ENCODE measurements around the gene MYL6B.
"Not testable (repeated sequence)": the region's sequence is repeated elsewhere in the genome, so short reads cannot be mapped to it uniquely, and the experiment has no call there.

Gene MYL6B

DNA sequence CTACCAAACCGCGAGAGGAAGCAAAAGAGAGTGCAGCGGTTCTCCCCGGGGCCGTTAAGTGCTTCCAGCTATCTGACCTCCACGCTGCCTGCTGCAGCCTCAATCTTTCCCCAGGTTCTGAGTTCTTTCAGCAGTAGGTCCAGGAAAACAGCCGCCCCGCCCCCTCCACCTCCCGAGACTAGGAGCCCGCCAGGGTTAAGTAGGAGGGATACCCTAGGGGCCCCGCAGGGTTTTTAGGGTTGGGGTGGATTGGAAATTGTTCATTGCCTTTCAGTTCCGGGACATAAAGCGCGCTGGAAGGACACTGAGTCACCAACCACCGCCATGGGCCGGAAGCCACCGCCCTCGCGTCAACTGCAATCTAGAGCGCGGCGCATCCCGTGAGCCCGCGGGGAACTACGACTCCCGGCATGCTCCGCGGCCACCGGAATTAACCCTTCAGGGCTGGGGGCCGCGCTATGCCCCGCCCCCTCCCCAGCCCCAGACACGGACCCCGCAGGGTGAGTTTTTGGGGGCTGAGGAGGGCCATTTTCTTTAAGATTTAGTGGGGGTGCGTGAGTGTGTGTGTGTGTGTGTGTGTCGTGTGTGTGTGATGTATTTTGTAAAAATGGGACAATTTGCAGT, at the start of gene MYL6B:
Gene MYL6B, plus strand, starts transcription at position 456 of the 624 bp plus-strand sequence. CDS start 1,332 bp downstream, outside the sequence.
- DNase-seq, result peak; percentile 95

DNA sequence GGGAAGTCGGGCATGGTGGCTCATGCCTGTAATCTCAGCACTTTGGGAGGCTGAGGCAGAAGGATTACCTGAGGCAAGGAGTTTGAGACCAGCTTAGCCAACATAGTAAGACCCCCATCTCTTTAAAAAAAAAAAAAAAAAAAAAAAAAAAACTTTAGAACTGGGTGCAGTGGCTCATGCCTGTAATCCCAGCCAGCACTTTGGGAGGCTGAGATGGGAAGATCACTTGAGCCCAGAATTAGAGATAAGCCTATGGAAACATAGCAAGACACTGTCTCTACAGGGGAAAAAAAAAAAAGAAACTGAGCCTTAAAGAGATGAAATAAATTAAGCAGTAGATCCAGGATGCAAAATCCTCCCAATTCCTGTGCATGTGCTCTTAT, 49.7 kb upstream of the MYL6B start:
- DNase-seq, result no peak

DNA sequence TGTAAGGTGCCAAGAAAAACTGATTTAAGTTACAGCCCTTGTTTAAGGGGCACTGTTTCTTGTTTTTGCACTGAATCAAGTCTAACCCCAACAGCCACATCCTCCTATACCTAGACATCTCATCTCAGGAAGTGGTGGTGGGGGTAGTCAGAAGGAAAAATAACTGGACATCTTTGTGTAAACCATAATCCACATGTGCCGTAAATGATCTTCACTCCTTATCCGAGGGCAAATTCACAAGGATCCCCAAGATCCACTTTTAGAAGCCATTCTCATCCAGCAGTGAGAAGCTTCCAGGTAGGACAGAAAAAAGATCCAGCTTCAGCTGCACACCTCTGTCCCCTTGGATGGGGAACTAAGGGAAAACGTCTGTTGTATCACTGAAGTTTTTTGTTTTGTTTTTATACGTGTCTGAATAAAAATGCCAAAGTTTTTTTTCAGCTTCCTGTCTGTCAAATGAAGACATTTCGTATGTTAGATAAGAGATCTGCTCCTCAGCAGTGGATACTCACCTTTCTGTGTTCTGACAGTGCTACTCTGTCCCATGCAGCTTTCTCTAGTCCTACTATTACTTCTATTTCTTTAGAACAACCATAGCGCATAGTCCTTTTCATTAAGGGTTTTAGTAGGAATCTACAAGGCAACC, 49.2 kb upstream of the MYL6B start:
- no peak for DNase-seq

DNA sequence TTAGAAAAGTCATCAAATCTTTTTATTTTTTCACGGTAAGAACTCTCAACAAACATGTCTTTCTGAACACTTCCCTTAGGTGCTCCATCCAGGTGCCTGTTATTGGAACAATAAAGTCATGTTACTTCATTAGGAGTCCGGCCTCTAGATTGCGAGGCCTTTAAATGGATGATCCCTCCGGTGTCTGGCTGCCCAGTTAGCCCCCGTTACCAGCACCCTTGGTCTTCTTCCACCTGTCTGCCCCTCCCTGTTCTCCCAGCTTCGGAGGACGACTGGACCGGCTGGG, 48.6 kb upstream of the MYL6B start:
- no peak for DNase-seq

DNA sequence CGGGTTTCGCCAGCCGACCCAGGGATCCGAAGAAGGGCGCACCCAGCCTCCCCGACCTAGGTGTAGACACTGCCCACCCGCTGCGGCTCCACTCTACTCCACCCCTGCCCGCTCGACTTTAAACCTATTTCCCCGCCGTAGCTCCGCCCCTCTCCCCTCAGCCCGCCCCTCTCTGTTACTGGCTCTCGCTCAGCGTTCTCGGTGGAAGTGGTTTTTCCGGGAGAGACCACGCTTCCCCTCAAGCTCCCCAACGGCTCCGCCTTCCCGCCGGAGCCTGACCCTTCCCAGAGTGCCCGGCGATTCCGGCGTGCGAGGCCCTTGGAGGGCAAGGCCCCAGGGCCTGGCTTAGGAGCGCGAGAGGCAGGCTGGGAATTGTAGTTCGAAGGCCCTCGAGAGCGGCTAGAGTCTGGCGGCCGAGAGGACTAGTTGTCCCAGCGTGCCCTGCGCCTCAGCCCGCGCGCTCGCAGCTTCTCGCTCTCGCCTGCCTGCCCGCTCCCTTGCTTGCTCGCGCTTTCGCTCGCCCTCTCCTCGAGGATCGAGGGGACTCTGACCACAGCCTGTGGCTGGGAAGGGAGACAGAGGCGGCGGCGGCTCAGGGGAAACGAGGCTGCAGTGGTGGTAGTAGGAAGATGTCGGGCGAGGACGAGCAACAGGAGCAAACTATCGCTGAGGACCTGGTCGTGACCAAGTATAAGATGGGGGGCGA, 48.1 kb upstream of the MYL6B start, which contains the start of gene PA2G4:
Gene PA2G4, plus strand, starts transcription at position 451 of the 706 bp plus-strand sequence. Its CDS starts 179 bp downstream, at position 630.
- peak; percentile 97 for DNase-seq

DNA sequence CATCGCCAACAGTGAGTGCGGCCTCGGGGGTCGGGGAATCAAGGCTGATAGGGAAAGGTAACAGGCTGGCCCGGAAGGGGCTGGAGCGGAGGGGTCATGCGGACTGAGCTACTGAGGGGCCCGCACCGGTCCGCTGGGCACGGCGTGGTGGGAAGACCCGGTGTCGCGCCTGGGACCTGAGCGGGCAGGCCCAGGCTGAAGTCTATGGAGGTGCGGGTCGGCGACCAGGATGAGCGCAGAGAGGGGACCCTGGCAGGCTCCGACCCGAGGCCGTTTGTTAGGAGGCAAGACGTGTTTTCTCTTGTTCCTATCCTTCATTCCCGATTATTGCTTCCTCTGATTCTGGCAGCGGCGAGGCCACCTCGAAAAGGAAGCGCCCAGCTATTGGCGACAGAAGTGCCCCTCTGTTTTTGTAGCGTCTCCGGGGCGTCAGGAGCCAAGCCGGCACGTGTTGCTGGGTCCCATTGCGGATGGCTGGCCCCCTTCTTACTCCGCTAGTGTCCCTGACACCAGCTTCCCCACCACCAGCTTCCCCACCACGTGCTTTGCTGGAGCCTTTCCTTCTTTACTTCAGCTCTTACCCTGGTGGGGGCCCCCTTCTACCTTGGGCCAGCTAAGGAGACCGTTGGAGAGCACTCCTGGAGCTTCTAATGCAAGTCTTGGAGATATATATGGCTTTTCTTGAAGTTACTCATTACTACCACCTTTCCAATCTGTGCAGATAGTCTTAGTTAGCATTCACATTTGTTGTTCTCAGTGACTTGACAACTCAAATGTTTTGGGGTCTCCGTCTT, 47.4 kb upstream of the MYL6B start:
- peak; percentile 33 for DNase-seq

DNA sequence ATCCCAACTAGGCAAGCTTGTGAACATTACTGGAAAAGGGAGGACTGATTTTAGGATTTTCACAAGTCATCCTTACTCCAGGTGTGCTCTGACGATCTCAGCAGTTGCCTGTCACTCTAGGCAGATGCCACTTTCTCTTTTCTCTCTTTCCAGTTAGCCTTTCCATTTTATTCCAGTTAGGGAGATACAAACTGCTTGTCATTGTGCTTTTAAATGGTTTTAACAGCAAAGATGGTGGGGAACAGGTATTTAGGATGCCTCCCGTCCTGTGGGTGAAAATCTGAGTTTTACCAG, 46.8 kb upstream of the MYL6B start:
- no peak for DNase-seq

DNA sequence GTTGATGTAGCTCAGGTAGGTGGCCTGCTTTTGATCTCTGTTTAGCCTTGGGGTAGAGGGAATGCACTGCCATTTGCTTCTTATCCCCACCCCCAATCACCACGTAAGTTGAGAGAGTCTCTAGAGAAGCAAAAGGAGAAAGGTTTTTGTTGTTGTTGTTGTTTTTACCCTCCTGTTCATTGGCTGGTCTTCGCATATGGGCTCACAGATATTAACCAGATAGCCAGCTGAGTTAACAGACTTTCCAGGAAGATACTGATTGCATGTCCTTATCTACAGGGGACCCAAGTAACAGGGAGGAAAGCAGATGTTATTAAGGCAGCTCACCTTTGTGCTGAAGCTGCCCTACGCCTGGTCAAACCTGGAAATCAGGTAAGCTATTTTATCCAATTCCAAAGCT, 45.1 kb upstream of the MYL6B start:
- no peak for DNase-seq

DNA sequence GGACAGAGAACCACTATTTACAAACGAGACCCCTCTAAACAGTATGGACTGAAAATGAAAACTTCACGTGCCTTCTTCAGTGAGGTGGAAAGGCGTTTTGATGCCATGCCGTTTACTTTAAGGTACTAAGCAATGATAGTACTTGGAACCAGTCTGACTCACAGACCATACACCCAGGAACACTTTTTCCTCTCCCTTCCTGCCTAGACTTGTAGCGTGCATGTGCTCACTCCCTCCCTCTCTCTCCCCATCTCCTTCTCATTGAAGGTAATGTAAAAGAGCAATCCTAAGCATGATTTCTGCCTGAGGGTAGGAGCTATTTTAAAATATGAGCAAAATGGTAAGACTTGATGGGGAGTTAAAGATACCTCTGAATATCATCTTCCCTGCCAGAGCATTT, 41.8 kb upstream of the MYL6B start:
- no peak for DNase-seq

DNA sequence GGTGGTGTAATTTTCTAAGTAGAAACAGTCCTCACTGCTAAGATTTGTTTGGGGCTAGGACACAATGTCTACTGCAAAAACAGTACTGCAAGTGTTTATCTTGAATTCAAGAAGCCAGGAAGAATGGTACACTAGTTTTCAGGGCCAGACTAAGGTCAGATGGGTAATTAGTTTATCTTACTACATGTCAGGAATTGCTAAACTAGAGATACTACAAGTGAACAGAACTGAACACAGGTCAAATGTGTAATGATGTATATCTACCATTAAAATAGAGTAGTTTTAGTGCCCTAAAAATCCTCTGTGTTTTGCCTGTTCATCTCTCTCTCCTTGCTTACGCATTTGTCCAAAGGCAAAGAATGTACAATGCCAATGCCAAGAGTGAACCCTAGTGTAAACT, 38.3 kb upstream of the MYL6B start:
- DNase-seq, result no peak

DNA sequence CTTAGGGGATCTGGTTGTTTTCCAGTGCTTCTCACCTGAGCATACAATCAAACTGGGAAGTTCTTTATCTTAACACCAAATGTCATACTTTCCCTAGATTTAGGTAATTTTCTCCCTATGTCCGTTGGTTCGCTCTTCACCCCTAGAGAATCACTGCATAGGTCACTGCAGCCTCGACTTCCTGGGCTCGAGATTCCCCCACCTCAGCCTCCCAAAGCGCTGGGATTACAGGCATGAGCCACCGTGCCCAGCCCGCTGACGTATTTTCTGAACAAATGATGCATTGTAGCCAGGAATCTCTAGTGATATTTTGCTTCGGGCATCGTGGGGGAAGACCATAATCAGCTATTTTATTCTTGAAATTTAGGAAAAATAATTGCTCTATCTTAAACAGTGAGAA, 37.1 kb upstream of the MYL6B start:
- no peak for DNase-seq

DNA sequence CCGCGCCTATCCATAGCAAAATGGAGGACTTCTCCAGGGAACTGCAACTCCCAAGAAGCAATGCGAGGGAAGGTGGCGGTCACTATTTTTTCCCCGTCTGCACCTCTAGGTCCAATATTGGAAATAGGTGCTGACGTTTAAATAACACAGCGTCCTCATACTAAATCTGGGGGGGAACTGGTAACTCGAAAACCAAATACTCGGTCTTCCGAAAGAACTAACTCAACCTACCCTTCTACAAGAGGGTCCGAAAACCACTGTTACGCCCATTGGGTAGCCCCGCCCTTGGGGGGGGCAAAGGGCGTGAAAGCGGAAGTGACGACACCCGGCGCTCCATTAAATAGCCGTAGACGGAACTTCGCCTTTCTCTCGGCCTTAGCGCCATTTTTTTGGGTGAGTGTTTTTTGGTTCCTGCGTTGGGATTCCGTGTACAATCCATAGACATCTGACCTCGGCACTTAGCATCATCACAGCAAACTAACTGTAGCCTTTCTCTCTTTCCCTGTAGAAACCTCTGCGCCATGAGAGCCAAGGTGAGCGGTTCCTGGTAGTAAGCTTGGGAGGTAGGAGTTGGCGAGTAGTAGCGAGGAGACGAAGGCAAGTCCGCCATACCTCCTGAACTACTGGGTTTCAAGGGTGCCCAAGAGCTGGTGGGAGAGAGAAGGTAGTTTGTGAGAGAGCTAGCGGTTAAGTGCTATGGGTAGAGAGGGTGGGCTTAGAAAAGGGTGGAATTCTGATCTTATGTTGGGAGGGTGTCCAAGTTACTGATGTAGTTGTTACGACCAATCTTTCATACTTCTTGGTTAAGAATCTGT, 35.9 kb upstream of the MYL6B start, which contains the start of gene RPL41:
Gene RPL41, plus strand, starts transcription at position 367 of the 815 bp plus-strand sequence.
- peak; percentile 91 for DNase-seq

DNA sequence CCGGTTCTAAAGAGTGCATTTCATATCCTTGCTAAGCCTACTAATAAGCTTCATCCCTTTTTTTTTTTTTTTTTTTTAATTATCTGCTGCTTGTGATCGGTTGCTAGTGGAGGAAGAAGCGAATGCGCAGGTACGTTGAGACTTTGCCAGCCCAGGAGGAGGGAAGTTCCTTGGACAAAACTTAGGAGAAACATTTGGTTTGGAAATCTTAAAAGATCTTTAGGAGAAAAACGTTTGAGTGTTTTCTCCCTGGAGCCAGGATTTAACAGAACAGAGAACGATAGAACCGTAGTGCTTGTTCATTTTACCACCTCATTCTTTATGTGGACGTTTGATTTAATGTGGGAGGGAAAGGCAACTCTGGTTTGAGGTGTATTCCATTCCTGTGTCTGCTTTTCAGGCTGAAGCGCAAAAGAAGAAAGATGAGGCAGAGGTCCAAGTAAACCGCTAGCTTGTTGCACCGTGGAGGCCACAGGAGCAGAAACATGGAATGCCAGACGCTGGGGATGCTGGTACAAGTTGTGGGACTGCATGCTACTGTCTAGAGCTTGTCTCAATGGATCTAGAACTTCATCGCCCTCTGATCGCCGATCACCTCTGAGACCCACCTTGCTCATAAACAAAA, 35.2 kb upstream of the MYL6B start:
- DNase-seq, result not testable (repeated sequence)

DNA sequence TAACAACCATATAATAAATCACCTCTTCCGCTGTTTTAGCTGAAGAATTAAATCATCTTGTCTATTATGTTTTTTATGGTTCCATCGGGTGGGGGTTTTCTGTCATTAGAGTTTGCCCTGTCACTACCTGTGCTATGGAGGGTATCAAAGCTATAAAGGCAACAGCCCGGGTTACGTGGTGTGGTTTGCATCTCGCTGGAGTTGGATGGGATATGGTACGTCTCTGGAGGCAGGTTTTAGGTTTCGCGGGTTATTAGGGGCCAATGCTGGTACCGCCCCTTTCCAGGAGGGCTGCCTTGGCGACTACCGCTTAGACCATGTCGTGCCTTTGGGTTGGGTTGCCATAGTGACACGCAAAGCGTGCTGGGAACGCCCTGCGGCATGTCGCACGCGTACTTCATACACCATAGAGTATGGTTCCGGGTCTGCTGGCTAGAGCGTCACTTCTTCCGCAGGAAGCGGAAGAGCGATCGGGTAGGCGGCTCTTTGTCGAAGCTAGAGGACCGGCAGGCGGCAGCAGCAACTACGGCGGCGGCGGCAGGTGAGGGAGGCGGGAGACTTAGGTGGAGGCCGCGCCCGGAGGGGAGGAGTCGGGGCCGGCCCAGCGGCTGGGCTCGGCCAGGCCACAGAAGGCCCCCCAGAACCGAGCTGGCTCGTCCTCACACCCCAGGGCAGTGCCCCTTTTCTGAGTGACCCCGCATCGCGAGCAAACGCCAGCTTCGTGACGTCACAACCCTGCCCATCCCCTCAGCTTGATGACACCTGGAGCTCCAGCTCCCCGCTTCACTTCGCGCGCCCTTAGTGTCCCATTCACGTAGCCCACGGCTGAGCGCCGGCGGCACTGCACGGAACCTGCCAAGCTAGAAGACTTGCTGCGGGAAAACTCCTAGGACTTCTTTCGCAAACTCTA, 34.4 kb upstream of the MYL6B start, which contains the start of gene ZC3H10:
Gene ZC3H10, plus strand, starts transcription at position 489 of the 910 bp plus-strand sequence. CDS start 2,297 bp downstream, outside the sequence.
- DNase-seq, result peak; percentile 94

DNA sequence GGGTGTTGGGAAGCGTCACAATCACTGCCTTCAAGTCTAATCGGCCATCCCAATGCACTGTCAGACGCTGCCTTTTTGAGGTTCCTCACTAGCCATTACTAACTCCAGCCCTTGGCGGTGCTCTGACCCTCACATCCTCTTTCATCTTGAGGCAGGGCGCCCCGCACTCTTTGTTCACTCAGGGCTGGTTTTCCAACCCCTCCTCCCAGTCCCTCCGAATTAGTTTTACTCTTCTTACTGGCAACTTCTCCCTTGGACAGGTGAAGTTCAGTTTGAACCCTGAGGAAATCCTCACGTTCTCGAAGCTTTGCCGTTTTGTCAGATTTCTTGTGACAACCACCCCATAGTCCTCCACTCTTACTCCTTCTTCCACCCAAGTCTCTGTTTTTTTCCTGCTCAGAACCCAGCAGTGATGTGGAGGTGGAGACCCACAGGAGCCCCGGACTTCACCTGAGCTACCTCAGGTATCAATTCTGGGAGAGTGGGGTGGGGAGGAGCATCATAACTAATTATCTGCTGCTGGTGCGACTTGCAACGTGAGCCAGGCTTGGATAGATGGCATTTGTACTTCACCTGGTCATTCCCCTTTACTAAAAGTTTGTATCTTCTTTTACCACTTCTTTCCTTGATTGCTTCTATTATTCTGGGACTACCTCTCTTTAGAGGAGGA, 33.6 kb upstream of the MYL6B start:
- no peak for DNase-seq

DNA sequence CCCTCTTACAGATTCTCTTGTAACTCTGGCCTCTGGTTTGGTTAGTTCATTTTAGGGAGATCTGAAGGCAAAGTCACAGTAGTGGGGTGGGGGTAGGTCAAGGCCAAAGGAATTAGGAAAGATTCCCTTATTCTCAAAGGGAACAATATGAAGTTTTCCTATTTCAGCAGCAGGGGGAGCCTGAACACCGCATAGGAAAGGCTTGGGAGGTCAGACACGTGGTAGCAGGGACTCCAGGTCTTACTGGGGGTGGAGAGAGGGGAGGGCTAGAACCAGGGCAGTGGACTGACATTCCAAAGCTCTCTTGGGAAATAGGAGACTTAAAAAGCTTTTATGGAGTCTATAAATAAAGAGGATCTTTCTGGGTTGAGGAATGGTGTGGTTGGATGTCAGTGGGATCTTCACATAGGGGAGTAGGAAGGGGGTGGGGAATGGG, 33.0 kb upstream of the MYL6B start:
- peak; percentile 54 for DNase-seq

DNA sequence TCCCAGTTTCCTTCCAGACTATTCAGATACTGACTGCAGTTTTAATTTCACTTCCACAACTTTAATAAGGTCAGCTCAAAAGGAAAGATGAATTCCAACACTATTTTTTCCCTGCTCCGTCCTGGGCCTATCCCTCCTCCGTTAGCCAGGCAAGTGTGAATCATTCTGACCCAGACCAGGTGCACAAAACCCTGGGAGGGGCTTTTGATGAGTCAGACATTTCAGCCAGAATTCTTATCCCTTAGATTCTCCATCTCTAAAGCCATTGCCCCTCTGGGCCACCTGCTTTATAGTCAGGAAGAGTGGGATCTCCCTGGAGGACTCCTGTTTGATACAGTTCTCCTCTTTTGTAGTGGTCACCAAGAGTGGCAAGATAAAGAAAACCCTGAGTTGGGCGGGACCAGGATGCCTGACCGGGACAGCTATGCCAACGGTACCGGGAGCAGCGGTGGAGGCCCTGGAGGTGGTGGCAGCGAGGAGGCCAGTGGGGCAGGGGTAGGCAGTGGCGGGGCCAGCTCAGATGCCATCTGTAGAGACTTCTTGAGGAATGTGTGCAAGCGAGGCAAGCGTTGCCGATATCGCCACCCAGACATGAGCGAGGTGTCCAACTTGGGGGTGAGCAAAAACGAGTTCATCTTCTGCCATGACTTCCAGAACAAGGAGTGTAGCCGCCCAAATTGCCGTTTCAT, 32.1 kb upstream of the MYL6B start:
- no peak for DNase-seq

DNA sequence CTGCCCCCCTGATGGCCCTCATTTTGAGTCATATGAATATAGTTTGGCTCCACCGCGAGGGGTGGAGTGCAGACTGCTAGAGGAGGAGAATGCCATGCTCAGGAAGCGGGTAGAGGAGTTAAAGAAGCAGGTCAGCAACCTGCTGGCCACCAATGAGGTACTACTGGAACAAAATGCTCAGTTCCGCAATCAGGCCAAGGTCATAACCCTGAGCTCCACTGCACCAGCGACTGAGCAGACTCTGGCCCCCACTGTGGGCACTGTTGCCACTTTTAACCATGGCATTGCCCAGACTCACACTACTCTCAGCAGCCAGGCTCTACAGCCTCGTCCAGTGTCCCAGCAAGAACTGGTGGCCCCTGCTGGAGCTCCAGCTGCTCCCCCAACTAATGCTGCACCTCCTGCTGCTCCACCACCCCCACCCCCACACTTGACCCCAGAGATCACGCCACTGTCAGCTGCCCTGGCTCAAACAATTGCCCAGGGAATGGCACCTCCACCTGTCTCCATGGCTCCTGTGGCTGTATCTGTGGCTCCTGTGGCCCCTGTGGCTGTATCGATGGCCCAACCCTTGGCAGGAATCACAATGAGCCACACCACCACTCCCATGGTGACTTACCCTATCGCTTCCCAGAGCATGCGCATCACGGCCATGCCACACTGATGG, 31.1 kb upstream of the MYL6B start:
- DNase-seq, result no peak

DNA sequence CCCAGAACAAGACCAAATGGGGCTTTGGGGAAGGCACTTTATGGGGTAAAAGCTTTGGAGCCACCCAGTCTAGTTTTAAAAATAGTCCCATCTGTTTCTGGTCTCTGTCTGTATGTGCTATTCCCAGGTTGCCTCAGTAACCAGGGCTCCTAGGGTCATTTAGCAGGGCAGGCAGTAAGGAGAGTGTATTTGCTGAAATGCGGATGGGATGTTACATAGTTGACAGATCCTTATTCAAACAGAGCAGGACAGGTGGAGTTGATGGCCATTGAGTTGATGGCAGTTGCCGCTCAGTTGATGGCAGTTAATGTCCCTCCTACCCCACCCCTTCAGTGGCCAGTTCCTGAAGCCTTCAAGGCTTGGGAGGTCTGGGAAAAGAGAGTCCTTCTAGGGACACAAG, 29.8 kb upstream of the MYL6B start:
- DNase-seq, result no peak
